ENCODE results near the gene LYST. TPM values are rescaled to one million over a fixed set of nuclear protein-coding genes. Genes with fewer than 3 reads are reported as not detected.

Gene LYST
- total and polyA plus RNA-seq, 10 of the 15 experiments (the other 5 are each of a cell fraction or from before 2014, with no cell fraction given), result 3.3 to 28.1 (median 5.6) TPM

DNA sequence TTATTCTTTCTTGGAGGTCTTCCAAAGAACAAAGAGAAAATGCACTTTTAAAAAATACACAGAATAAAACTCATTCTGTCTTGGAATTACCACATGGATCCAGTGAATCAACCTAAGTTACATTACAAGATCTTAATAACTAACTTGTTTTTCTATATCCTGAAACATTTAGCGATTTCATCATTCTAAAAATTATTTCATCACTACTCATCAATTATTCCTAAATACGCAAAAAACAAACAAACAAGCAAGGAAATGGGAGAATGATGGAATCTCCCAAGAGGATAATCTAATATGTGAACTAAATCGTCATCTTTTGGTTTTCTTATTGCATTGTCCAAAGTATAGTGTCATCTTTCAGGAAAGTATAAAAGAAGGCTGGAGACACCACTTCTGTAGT is 178.6 kb downstream of the LYST start:
- BruUV-seq (replicated peaks), result no TSS peak
- SMC1A ChIA-PET (ENCODE audit: uncharacterized antibody, unreplicated experiment), result no interaction called here
- H3K27me3 ChIP-seq (replicated peaks in 1 of 2; ENCODE audit: control insufficient read depth in 2 of 2, insufficient read depth in 2 of 2, low read length in 1 of 2), result no peaks in the 10 kb centered on the region
- DNase-seq (ENCODE audit: low read depth, low spot score), result no peak
- in situ Hi-C loops (cut with MboI), result no loop called here
- H3K79me2 ChIP-seq (ENCODE audit: control insufficient read depth, insufficient read depth, low read length), result no peaks in the 10 kb centered on the region
- H3K9me3 ChIP-seq (replicated peaks; ENCODE audit: control insufficient read depth, insufficient read depth, low read length), result no peaks in the 10 kb centered on the region
- no peaks in the 10 kb centered on the region for H4K20me1 ChIP-seq (ENCODE audit: control insufficient read depth, insufficient read depth)
- H3K4me2 ChIP-seq (ENCODE audit: control insufficient read depth, insufficient read depth), result no peak overlapping the region
- RAD21 ChIA-PET (ENCODE audit: unreplicated experiment), result no interaction called here
- no peaks in the 10 kb centered on the region for H3K4me1 ChIP-seq (ENCODE audit: control insufficient read depth, insufficient read depth, low read length)
- TF ChIP-seq FOS (IDR thresholded peaks at IDR 0.05; ENCODE audit: borderline replicate concordance, extremely low read depth, insufficient read length), result no peak
- no peak for TF ChIP-seq NRF1 (conservative IDR thresholded peaks at IDR 0.05; ENCODE audit: low read depth, low read length)
- no peak for TF ChIP-seq ZNF384 (IDR thresholded peaks at IDR 0.05; ENCODE audit: borderline replicate concordance, low read depth, low read length)
- TF ChIP-seq, protein P1, sequence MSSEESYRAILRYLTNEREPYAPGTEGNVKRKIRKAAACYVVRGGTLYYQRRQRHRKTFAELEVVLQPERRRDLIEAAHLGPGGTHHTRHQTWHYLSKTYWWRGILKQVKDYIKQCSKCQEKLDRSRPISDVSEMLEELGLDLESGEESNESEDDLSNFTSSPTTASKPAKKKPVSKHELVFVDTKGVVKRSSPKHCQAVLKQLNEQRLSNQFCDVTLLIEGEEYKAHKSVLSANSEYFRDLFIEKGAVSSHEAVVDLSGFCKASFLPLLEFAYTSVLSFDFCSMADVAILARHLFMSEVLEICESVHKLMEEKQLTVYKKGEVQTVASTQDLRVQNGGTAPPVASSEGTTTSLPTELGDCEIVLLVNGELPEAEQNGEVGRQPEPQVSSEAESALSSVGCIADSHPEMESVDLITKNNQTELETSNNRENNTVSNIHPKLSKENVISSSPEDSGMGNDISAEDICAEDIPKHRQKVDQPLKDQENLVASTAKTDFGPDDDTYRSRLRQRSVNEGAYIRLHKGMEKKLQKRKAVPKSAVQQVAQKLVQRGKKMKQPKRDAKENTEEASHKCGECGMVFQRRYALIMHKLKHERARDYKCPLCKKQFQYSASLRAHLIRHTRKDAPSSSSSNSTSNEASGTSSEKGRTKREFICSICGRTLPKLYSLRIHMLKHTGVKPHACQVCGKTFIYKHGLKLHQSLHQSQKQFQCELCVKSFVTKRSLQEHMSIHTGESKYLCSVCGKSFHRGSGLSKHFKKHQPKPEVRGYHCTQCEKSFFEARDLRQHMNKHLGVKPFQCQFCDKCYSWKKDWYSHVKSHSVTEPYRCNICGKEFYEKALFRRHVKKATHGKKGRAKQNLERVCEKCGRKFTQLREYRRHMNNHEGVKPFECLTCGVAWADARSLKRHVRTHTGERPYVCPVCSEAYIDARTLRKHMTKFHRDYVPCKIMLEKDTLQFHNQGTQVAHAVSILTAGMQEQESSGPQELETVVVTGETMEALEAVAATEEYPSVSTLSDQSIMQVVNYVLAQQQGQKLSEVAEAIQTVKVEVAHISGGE (CRISPR knock-in tag; IDR thresholded peaks at IDR 0.05), result no peak
- no peak for TF ChIP-seq PAX8 (IDR thresholded peaks at IDR 0.05)
- TF ChIP-seq RFX5 (IDR thresholded peaks at IDR 0.05; ENCODE audit: low read depth, low read length), result no peak
- no peak for TF ChIP-seq ZNF622 (IDR thresholded peaks at IDR 0.05)
- no peak for TF ChIP-seq POU2F2 (IDR thresholded peaks at IDR 0.05; ENCODE audit: borderline replicate concordance, low read depth, low read length)
- no peak for TF ChIP-seq RAD51 (IDR thresholded peaks at IDR 0.05)
- TF ChIP-seq, protein P2, sequence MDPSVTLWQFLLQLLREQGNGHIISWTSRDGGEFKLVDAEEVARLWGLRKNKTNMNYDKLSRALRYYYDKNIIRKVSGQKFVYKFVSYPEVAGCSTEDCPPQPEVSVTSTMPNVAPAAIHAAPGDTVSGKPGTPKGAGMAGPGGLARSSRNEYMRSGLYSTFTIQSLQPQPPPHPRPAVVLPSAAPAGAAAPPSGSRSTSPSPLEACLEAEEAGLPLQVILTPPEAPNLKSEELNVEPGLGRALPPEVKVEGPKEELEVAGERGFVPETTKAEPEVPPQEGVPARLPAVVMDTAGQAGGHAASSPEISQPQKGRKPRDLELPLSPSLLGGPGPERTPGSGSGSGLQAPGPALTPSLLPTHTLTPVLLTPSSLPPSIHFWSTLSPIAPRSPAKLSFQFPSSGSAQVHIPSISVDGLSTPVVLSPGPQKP (IDR thresholded peaks at IDR 0.05; ENCODE audit: low read depth, low read length), result no peak
- no peak for TF ChIP-seq POLR2AphosphoS5 (IDR thresholded peaks at IDR 0.05; ENCODE audit: low read length)
- TF ChIP-seq RB1 (IDR thresholded peaks at IDR 0.05; ENCODE audit: borderline replicate concordance), result no peak
- TF ChIP-seq, protein P3, sequence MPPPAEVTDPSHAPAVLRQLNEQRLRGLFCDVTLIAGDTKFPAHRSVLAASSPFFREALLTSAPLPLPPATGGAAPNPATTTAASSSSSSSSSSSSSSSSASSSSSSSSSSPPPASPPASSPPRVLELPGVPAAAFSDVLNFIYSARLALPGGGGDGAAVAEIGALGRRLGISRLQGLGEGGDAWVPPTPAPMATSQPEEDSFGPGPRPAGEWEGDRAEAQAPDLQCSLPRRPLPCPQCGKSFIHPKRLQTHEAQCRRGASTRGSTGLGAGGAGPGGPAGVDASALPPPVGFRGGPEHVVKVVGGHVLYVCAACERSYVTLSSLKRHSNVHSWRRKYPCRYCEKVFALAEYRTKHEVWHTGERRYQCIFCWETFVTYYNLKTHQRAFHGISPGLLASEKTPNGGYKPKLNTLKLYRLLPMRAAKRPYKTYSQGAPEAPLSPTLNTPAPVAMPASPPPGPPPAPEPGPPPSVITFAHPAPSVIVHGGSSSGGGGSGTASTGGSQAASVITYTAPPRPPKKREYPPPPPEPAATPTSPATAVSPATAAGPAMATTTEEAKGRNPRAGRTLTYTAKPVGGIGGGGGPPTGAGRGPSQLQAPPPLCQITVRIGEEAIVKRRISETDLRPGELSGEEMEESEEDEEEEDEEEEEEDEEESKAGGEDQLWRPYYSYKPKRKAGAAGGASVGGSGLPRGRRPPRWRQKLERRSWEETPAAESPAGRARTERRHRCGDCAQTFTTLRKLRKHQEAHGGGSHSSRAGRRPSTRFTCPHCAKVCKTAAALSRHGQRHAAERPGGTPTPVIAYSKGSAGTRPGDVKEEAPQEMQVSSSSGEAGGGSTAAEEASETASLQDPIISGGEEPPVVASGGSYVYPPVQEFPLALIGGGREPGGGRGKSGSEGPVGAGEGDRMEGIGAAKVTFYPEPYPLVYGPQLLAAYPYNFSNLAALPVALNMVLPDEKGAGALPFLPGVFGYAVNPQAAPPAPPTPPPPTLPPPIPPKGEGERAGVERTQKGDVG (CRISPR knock-in tag; IDR thresholded peaks at IDR 0.05), result no peak
- CTCF ChIA-PET, result interaction anchor here (0.8 kb wide), 1 partner anchor 96 kb away, joined by 3 read pairs; no protein-coding TSS in a partner anchor
- no peaks in the 10 kb centered on the region for H3K36me3 ChIP-seq (ENCODE audit: control insufficient read depth in 2 of 2, insufficient read depth in 2 of 2, low read length in 1 of 2)
- H3K27ac ChIP-seq (ENCODE audit: control insufficient read depth, insufficient read depth), result no peak overlapping the region
- H3K9ac ChIP-seq (ENCODE audit: control insufficient read depth, insufficient read depth, low read length), result no peak overlapping the region
- ATAC-seq, result no peak
- no peak overlapping the region for H2AFZ ChIP-seq (ENCODE audit: control insufficient read depth, low read depth, low read length)
- intact Hi-C loops (cut with micrococcal nuclease; ENCODE audit: unreplicated experiment), result no loop called here
- POLR2A ChIA-PET, result no interaction called here
- no peak overlapping the region for H3K4me3 ChIP-seq
- FAIRE-seq, result no peak
- WGBS (ENCODE audit: insufficient coverage, insufficient replicate concordance, low lambda C conversion rate, missing lambda C conversion rate), result 99% methylated on average over 3 of the region's 3 CpGs
